Activated CD8-positive, alpha-beta memory T cell treated with anti-CD3 and anti-CD28 coated beads for 36 hours (primary cell): Measurements from ENCODE around the gene ANKRD44. TPM values are rescaled to one million over a fixed set of nuclear protein-coding genes. Genes with fewer than 3 reads are reported as not detected.
"Not testable (repeated sequence)": the region's sequence is repeated elsewhere in the genome, so short reads cannot be mapped to it uniquely, and the experiment has no call there.

Source experiments
- CTCF ChIA-PET: fragments of 350-600 bp; sonication (Branson Sonifier 250); formaldehyde crosslinking; loops from one replicate; lab custom pipeline; 2021; ENCODE audit warnings: antibody characterized with exemption; lab: Charles Lee
- POLR2A ChIA-PET: fragments of 350-600 bp; sonication (Branson Sonifier 250); formaldehyde crosslinking; loops from one replicate; lab custom pipeline; 2021; ENCODE audit warnings: antibody characterized with exemption; lab: Charles Lee
- total RNA-seq, 2 experiments: library from RNA; stranded (reverse); gene quantifications; one replicate each; pipeline ENCODE4 v1.2.3, GENCODE V29; 2021

The ANKRD44 gene
- total RNA-seq, 2 experiments from 2014 or later: 119 to 130 TPM

DNA sequence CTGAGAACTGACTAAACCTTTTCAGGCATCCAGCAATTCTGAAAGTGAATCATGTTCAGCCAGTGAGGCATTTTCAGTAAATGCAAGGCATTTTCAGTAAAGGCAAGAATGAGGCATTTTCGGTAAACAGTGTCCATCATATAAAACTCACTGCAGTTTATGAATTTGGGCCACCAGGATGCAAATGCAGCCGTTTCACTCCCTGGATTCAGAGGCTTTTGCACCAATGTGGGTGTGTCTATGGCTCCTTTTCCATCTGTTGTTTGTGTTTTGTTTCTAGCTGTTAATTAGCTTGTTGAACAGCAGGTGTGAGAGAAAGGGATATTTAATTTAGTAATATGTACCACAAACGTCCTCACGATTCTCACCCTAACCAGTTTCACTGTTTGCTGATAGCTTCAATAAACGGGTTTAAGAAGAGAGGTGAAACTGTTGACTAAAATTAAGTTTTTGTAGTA, 267.8 kb downstream of the ANKRD44 start:
- POLR2A ChIA-PET: interaction anchor here (0.7 kb wide), 1 partner anchor 442 kb away, joined by 4 read pairs; no protein-coding TSS in a partner anchor
- CTCF ChIA-PET: interaction anchor here (0.7 to 1.4 kb wide), 5 partner anchors 15 to 447 kb away, joined by 3 to 5 read pairs (median 3); no protein-coding TSS in a partner anchor

DNA sequence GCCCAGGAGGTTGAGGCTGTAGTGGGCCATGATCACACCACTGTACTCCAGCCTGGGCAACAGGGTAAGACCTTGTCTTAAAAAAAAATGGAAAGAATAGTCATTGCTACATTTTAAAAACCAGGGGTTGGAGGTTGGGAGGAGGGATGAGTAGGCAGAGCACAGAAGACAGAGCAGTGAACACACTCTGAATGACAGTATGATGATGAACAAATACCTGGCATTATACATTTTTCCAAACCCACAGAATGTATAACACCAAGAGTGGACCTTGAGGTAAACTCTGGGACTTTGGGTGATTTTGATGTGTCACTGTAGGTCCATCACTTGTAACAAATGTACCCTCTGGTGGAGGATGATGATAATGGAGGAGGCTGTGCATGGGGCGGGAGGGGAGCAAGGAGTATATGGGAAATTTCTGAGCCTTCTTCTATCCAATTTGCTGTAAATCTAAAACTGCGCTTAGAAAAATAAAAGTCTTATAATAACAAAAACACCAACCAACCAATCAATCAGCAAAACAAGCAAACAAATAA, 272.6 kb downstream of the ANKRD44 start:
- ChIA-PET CTCF (no interaction called here), POLR2A (no interaction called here)

DNA sequence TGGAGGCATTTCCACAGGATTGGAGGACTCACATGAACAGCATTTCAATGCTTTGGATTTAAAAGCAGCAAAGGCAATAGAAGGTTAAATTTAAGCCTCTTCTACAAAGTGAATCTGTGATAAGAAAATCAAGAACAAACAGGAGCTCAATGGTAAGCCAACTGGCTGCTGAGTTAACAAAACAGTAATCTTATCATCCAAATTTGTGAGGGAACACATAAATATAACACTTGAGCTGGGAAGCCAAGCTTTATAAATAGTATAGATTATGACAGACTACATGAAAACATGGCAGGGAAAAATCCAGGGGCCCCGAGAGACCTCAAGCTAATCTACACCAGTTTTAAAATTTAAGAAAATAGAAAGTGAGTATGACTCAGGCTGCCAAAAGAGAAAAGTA, 275.6 kb downstream of the ANKRD44 start:
- ChIA-PET POLR2A (no interaction called here), CTCF (no interaction called here)

DNA sequence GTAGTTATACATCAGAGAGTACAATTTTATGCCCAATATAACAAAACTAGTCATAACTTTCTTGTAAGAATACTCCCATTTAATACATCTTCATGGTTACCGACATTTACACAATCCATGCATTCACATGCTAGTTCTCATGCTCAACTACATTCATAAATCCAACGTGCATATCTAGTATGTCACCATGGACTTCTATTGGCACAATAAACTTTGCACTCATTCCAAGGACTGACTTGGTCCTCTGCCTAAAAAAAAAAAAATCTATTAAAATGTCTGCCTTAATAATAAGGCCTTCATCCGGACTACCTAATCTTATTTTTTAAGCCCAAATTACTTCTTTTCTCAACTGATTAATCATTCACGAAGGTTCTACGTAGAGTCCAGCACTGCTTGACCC, 276.3 kb downstream of the ANKRD44 start:
- CTCF ChIA-PET: no interaction called here
- POLR2A ChIA-PET: interaction anchor here (0.6 kb wide), 1 partner anchor 179 kb away, joined by 3 read pairs; no protein-coding TSS in a partner anchor

DNA sequence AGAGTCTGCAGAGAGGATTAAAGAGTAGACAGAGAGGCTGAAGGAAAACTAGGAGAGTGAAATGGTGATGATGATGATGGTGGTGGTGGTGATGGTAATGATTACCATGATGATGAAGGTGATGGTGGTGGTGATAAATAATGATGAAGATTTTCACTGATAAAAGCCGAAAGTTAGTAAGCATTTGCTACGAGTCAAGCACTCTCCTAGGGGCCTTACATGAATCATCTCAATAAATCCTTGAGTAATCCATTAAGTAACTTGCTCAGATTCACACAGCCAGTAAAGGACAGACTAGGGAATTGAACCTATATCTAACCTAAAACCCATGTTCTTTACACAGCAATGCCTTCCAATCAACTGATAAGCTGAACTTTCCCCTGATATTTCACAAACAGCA, 277.4 kb downstream of the ANKRD44 start:
- CTCF ChIA-PET: interaction anchor here (0.6 to 0.7 kb wide), 2 partner anchors 46 to 282 kb away, joined by 3 read pairs; no protein-coding TSS in a partner anchor
- POLR2A ChIA-PET: no interaction called here

DNA sequence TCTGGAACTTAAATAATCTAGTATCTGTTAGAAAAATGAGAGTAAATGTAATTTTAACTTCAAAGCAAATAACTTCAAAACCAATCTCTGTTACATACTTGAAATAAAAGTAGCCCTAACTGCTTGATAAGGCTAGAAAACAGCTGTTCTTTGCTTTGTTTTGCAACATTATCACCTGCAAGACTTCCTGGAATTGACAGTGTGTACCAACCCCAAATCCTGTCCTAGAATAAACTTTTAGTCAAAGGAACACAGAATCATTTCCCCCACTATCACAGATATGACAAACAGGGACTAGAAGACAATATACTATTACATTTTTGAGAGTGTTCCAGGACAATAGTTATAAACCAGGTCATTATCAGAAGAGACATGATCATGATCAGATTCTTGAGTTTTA, 278.8 kb downstream of the ANKRD44 start:
- ChIA-PET CTCF (interaction anchor here (0.9 kb wide), 1 partner anchor 12 kb away, joined by 3 read pairs; no protein-coding TSS in a partner anchor), POLR2A (no interaction called here)

DNA sequence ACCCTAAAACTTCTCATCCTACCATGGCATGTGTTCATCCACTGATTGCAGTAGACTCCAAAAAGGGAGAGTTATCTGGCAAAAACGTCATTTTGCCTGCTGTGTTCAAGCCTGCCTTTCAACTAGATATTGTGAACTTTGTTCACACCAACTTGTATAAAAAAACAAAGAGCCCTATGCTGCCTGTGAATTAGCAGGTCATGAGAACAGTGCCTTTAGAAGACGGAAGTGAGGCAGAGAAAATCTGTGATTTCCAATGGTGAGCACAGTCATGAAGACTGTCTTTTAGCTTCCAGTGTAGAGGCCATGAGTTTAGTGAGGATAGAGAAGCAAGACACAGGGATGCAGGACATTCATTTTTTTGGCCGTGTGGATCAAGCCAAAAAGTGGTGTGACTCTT, 280.5 kb downstream of the ANKRD44 start:
- CTCF ChIA-PET: no interaction called here
- POLR2A ChIA-PET: no interaction called here

DNA sequence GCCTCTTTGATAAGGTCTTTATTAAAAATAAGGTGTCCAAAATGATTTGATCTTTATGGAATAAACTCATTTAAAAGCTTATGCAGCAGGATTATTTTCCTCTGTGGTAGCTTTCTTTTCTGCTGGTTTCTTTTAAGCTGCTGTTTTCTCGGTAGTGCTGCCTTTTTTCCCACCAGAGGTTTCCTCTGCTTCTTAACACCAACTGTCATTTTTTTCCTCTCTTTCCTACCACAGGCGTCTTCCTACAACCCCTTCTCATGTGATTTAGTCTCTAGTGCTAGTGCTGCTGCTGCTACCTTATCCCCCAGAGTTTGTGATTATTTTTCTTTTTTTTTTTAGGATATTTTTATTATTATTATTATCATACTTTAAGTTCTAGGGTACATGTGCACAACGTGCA, 281.9 kb downstream of the ANKRD44 start:
- ChIA-PET CTCF (interaction anchor here (0.6 to 1.1 kb wide), 2 partner anchors 344 to 352 kb away, joined by 3 to 4 read pairs; no protein-coding TSS in a partner anchor), POLR2A (no interaction called here)

DNA sequence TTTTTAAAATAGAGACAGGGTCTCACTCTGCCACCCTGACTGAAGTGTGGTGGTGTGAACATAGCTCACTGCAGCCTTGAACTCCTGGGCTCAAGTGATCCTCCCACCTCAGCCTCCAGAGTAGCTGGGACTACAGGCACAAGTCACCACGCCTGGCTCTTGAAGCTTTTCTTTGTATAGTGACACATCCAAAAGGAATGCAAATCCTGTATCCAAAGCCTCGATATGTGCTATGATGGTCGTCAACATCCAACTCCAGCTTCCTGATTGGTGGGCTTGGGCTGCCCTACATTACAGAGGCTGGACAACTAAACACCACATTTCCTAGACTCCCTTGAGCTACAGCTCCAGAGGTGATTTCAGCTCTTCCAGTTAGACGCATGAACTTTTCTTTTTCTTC, 282.4 kb downstream of the ANKRD44 start:
- ChIA-PET POLR2A (no interaction called here), CTCF (interaction anchor here (0.6 kb wide), 1 partner anchor 352 kb away, joined by 3 read pairs; no protein-coding TSS in a partner anchor)

DNA sequence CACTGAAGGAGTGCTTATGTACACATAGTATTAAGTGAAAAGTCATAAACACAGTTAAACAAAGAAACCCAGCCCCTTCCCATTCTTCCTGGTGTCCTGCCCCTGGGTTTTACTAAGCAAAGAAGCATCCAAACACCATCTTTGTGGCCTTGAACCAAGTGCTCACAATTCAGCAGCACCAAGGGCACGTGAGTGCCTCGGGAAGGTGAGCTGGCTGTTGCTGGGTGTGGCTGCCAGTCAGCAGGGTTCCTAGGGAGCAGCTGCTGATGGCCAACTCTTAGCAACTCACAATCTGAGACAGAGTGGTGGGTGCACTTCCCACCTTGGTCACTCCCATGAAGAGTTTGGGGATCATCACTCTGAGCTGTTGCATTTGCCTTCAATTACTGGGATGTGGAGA, 286.4 kb downstream of the ANKRD44 start:
- ChIA-PET POLR2A (no interaction called here), CTCF (no interaction called here)

DNA sequence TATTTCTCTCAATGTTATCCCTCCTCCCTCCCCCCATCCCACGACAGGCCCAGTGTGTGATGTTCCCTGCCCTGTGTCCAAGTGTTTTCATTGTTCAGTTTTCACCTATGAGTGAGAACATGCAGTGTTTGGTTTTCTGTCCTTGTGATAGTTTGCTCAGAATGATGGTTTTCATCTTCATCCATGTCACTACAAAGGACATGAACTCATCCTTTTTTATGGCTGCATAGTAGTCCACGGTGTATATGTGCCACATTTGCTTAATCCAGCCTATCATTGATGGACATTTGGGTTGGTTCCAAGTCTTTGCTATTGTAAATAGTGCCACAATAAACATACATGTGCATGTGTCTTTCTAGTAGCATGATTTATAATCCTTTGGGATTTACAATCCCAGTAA, 289.7 kb downstream of the ANKRD44 start:
- CTCF ChIA-PET, POLR2A ChIA-PET: not testable (repeated sequence)

DNA sequence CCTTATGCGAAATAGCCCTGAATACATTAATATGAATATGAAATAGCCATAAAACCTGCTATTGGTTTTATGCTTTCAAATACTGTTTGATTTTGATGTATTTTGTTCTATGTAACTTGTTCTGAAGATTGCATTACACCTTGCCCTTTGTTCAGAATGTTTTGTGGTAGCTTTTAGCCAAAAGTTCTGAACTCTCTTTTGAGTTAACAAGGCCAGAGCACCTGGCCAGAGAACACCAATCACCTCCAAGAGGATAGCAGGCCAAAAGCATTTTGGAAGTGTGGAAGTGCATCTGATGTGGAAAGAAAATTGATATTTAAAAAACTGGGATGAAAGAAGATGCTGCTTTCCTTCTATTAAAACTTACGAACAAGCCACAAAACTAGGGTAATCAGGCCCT, 297.5 kb downstream of the ANKRD44 start:
- ChIA-PET CTCF (no interaction called here), POLR2A (no interaction called here)

DNA sequence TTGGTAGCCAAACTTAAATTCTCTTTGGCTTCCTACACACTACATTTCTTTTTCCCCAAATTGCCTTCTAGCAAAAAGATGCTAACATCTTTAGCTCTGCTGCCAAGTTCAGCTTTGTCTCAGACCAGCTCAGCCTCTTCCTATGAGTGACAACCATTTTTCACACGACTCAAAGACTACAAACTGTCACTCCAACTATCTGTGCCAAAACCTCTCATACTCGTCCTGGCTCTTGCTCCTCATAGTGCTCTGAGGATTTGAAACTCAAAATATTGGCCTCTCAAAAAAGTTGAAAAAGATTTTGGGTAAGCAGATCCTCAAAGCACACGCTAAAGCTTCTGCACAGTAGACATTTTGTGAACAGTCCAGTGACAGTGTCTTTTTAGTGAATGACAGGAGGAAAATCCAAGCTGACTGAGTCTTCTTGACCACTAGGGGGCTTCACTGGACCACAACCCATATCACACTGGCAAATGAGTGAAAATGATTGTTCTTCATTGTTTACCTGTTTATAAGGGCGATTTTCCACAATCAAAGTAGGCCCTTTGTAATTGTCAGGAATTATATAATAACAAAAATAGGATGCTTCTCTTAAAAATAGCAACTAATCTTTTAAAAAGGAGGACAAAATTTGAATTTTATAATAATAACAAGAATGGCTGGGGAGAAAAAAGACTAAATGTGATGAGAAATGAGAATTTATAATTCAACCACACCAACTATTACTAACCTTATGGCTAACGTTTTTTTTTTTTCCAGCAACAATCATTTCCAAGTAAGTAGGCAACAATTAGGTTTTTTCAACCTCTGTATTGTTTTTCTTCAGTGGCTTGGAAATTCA, 298.6 kb downstream of the ANKRD44 start:
- ChIA-PET CTCF (interaction anchor here (1.1 to 1.3 kb wide), 2 partner anchors 30 to 157 kb away, joined by 3 read pairs; no protein-coding TSS in a partner anchor), POLR2A (no interaction called here)

DNA sequence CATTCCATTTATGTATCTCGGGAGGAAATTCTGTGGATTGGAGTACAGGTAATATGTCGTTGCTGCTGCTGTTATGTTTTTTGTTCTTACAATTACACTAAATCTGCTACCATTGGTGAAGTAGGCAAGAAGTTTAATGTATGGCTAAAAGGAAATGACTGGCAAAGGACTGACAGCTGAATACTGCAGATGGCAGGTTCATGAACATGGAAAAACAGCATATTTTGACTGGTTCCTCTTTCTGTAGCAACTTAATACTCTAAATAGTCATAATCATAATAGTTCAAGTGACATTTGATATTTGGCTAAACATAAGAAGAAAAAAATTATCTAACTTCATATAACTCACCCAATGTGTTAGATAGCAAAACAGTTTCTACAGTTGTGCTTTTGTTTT, 299.6 kb downstream of the ANKRD44 start:
- CTCF ChIA-PET: interaction anchor here (1.1 to 1.3 kb wide), 2 partner anchors 31 to 158 kb away, joined by 3 read pairs; no protein-coding TSS in a partner anchor
- POLR2A ChIA-PET: no interaction called here

DNA sequence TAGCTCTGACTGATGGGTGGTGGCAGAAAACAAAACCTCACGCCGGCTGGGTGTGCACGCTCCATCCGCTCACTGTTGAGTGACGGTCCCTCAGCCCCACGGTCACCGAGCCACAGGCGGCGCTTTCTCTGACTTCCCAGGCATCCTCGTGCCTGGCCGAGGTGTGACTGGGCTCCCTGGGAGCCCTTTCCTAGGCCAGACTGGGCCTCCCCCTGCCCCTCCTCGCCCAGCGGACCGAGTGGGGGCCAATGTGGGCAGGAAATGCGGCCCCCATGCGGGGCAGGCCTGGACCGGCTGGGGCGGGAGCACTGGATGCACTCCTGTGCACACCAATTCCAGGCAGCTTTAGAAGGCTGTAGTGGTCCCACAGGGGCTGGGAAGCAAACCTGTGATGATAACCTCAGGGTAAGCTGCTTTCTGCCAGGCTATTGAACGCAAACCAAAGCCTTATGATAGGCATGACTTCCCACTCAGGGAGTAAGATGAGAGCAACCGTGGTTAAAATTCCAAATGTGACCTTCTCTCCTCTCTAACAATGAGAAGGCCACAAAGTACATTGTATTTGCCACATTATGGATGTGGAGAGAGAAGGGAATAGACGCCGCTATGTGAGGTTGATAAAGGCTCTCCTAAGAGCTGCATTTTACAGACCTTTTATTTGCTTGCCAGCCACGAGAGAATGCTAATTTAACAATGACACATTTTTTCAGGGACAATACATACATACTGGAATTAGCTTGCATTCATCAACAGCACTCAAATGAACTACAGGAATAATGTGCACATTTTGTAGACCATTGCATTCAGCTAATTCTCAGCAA, 300.2 kb downstream of the ANKRD44 start:
- POLR2A ChIA-PET: no interaction called here
- CTCF ChIA-PET: no interaction called here

DNA sequence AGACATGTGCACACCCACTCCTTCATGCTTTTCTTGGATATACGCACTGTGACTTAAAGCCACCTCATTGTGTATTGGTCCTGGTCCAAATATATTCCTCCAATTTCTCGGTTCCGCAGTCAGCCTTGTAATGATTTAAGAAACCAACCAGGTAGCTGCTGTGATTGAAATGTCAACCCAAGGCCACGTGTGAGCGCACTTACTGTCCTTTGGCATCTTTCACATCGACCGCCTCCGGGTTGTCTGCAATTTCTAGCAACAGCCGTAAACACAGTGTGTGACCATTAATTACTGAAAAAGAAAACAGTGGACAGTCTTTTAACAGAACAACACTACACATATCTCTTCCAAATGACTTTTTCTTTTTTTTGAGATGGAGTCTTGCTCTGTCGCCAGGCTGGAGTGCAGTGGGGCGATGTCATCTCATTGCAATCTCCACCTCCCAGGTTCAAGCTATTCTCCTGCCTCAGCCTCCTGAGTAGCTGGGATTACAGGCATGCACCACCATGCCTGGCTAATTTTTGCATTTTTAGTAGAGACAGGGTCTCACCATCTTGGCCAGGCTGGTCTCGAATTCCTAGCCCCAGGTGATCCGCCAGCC, 301.7 kb downstream of the ANKRD44 start:
- POLR2A ChIA-PET, CTCF ChIA-PET: not testable (repeated sequence)

DNA sequence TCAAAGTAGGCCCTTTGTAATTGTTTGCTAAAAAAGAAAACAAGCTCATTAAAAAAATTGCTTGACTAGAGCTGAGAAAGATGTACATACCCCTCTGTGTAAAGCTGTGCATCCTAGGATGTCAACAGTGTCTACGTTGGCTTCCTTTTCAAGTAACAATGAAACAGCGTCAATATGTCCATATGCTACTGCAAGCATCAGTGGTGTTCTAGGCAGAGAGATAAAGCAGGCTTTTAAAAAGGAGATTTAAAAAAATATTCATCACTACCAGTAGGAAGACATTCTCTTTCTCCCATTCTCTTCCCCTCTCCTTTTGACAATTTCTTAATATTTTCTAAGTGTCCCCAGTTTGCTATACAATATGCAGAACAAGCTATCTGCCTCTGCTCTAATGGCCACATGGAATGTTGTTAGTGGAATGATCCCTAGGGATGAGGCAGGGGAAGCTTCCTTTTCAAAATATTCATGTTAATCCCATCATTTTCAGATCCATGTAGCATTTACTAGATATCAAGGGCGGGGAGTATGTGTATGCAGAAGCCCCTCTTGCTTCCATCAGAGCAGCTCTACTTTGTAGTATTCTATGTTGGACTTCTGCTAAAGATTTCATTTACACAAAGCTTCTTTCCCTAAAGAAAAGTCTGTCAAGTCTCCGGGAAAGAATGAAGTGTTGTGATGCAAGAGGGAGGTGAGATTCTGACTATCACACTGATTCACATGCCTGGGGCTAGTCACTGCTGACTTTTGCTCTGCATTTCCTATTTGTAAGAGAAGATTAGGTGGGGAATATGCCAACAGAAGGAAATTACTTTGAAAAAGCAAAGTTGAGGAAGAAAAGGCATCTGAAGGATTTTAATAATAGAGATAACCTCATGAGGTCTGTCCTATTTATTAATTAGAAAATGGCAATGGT, 302.6 kb downstream of the ANKRD44 start:
- ChIA-PET CTCF (no interaction called here), POLR2A (no interaction called here)

DNA sequence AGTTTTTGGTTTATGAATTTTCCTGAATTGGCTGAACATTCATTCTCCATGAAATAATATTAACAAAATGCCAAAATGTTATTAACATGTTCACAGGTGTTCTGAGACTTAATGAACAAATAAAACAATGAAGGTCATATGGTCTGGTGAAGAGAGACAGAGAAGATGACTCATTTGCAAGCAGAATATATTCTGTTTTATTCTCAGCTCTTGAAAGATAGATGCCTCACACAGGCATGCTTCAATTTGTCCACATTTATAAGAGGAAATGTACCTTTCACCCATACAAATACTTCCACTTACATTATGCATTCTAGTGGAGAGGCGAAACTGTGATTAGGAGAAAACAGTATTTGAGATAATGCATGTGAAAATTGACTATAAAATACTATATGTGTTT, 308.7 kb downstream of the ANKRD44 start:
- ChIA-PET POLR2A (interaction anchor here (0.5 kb wide), 1 partner anchor 17 kb away, joined by 3 read pairs; no protein-coding TSS in a partner anchor), CTCF (interaction anchor here (1.5 kb wide), 1 partner anchor 18 kb away, joined by 3 read pairs; no protein-coding TSS in a partner anchor)
